HEK293 (cell line): ENCODE data around the gene CAMK2D.

Experiments
- CTCF ChIA-PET: fragments of 350-600 bp; formaldehyde crosslinking; extraction: SDS; loops from one replicate; lab custom pipeline; 2021; ENCODE audit warnings: antibody characterized with exemption; lab: Yijun Ruan, JAX
- POLR2A ChIA-PET: fragments of 300-600 bp; formaldehyde crosslinking; extraction: SDS; loops from one replicate; lab custom pipeline; 2020; ENCODE audit warnings: antibody characterized with exemption, inconsistent platforms; lab: Yijun Ruan, JAX
- H3K27ac ChIP-seq: fragments of 200-500 bp; sonication (Bioruptor generic); 2 replicates; pipeline ENCODE4 v1.5.1; 2014; ENCODE audit warnings: low read depth, low read length, control low read depth, inconsistent platforms; ENCODE audit errors: extremely low read depth
- H3K36me3 ChIP-seq, 2 experiments: fragments of 200-500 bp in 1 of 2; sonication (Bioruptor generic) in 1 of 2; 1 replicate in 1 of 2; 2 replicates in 1 of 2; pipeline ENCODE4 v1.5.1; 2014 to 2017; ENCODE audit warnings: inconsistent platforms in 2 of 2, low read length in 2 of 2; ENCODE audit not compliant: control insufficient read depth in 2 of 2, insufficient read depth in 1 of 2
- H3K4me1 ChIP-seq: fragments of 200-500 bp; sonication (Bioruptor generic); 2 replicates; pipeline ENCODE4 v1.5.1; 2014; ENCODE audit warnings: mild to moderate bottlenecking, low read length, inconsistent platforms; ENCODE audit not compliant: control insufficient read depth, insufficient read depth
- H3K4me3 ChIP-seq: 2 replicates; pipeline ENCODE4 v1.5.1; 2011; ENCODE audit warnings: low read depth, mild to moderate bottlenecking, control low read depth, low read length, moderate library complexity
- H3K9me3 ChIP-seq: fragments of 200-500 bp; sonication (Bioruptor generic); 2 replicates; pipeline ENCODE4 v1.5.1; 2014; ENCODE audit warnings: low read depth, low read length, inconsistent platforms; ENCODE audit not compliant: control insufficient read depth, insufficient read depth
- GLI4 ChIP-seq: fragments of 450-650 bp; formaldehyde crosslinking; IDR thresholded peaks from 2 replicates; pipeline ENCODE4 v1.5.1; 2016; ENCODE audit warnings: missing biosample characterization, missing genetic modification characterization
- KLF9 ChIP-seq: fragments of 450-650 bp; formaldehyde crosslinking; IDR thresholded peaks from 2 replicates; pipeline ENCODE4 v1.5.1; 2016; ENCODE audit warnings: missing biosample characterization, missing genetic modification characterization, low read depth
- MEIS1 ChIP-seq: sonication (generic); formaldehyde crosslinking; IDR thresholded peaks from 2 replicates; pipeline ENCODE4 v1.8.1; 2022; ENCODE audit warnings: missing genetic modification reagents, mild to moderate bottlenecking, borderline replicate concordance
- MYNN ChIP-seq: fragments of 450-650 bp; formaldehyde crosslinking; IDR thresholded peaks from 2 replicates; pipeline ENCODE4 v1.5.1; 2016; ENCODE audit warnings: missing biosample characterization, missing genetic modification characterization, borderline replicate concordance
- OSR2 ChIP-seq: fragments of 450-650 bp; formaldehyde crosslinking; IDR thresholded peaks from 2 replicates; pipeline ENCODE4 v1.5.1; 2016; ENCODE audit warnings: missing biosample characterization, missing genetic modification characterization
- SCRT1 ChIP-seq: fragments of 450-650 bp; formaldehyde crosslinking; IDR thresholded peaks from 2 replicates; pipeline ENCODE4 v1.5.1; 2016; ENCODE audit warnings: missing biosample characterization, missing genetic modification characterization, borderline replicate concordance
- SCRT2 ChIP-seq: fragments of 450-650 bp; formaldehyde crosslinking; IDR thresholded peaks from 2 replicates; pipeline ENCODE4 v1.5.1; 2016; ENCODE audit warnings: missing biosample characterization, missing genetic modification characterization
- ZNF157 ChIP-seq: fragments of 450-650 bp; formaldehyde crosslinking; IDR thresholded peaks from 2 replicates; pipeline ENCODE4 v1.5.1; 2016; ENCODE audit warnings: missing biosample characterization, missing genetic modification characterization
- ZNF239 ChIP-seq: fragments of 450-650 bp; formaldehyde crosslinking; IDR thresholded peaks from 2 replicates; pipeline ENCODE4 v1.5.1; 2016; ENCODE audit warnings: missing biosample characterization, missing genetic modification characterization
- ZNF354C ChIP-seq: fragments of 450-650 bp; formaldehyde crosslinking; IDR thresholded peaks from 2 replicates; pipeline ENCODE4 v1.5.1; 2016; ENCODE audit warnings: missing biosample characterization, missing genetic modification characterization, low read depth, borderline replicate concordance
- ZNF473 ChIP-seq: fragments of 450-650 bp; formaldehyde crosslinking; IDR thresholded peaks from 2 replicates; pipeline ENCODE4 v1.5.1; 2017; ENCODE audit warnings: missing biosample characterization, missing genetic modification characterization
- ZNF558 ChIP-seq: fragments of 450-650 bp; formaldehyde crosslinking; IDR thresholded peaks from 2 replicates; pipeline ENCODE4 v1.5.1; 2016; ENCODE audit warnings: missing biosample characterization, missing genetic modification characterization
- ZNF660 ChIP-seq: fragments of 450-650 bp; IDR thresholded peaks from 2 replicates; pipeline ENCODE4 v1.5.1; 2018; ENCODE audit warnings: missing biosample characterization, mild to moderate bottlenecking, missing genetic modification characterization
- ZNF837 ChIP-seq: fragments of 450-650 bp; formaldehyde crosslinking; IDR thresholded peaks from 2 replicates; pipeline ENCODE4 v1.5.1; 2016; ENCODE audit warnings: missing biosample characterization, missing genetic modification characterization
- TF ChIP-seq, protein P1 (sequence below): fragments of 450-650 bp; formaldehyde crosslinking; IDR thresholded peaks from 2 replicates; pipeline ENCODE4 v1.5.1; 2016; ENCODE audit warnings: missing biosample characterization, missing genetic modification characterization
- TF ChIP-seq, protein P2 (sequence below): sonication (generic); formaldehyde crosslinking; IDR thresholded peaks from 2 replicates; pipeline ENCODE4 v1.8.1; 2022; ENCODE audit warnings: mild to moderate bottlenecking, moderate library complexity, missing genetic modification reagents
- TF ChIP-seq, protein P3 (sequence below): fragments of 450-650 bp; formaldehyde crosslinking; IDR thresholded peaks from 2 replicates; pipeline ENCODE4 v1.5.1; 2016; ENCODE audit warnings: missing biosample characterization, missing genetic modification characterization
- TF ChIP-seq, protein P4 (sequence below): fragments of 450-650 bp; formaldehyde crosslinking; IDR thresholded peaks from 2 replicates; pipeline ENCODE4 v1.5.1; 2016; ENCODE audit warnings: missing biosample characterization, missing genetic modification characterization
- TF ChIP-seq, protein P5 (sequence below): fragments of 450-650 bp; formaldehyde crosslinking; optimal IDR thresholded peaks from 2 replicates; pipeline ENCODE3; 2016; ENCODE audit warnings: missing biosample characterization, mild to moderate bottlenecking, missing genetic modification characterization

The CAMK2D gene

DNA sequence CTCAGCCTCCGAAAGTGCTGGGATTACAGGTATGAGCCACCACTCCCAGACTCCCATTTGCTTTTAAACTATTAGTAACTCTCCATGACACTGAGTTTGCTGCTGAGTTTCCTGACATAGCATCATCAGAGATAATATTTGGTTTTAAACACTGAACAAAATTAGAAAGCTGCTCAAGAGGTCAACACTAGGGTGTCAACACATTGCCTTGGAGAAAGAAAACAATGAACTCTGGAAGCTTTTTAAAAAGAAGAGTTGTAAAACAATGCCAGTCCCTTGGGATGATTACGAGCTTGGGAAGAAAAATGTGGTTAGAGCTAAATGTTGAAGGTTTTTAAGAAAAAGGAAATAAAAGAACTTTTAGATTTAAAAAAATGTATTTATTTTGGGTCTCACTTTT, 264.8 kb downstream of the CAMK2D start:
- Histone ChIP-seq H3K4me1 (no peaks in the 10 kb centered on the region; the same call in 1 of the 2 replicates), H3K4me3 (no peak overlapping the region), H3K27ac (no peak overlapping the region), H3K9me3 (no peaks in the 10 kb centered on the region), H3K36me3 (peaks cover 0 to 6% of the 10 kb centered on the region in 2 experiments; a peak in 1 of 3 replicates)
- CTCF ChIA-PET: interaction anchor here (0.7 kb wide), 1 partner anchor 83 kb away, joined by 3 read pairs; no protein-coding TSS in a partner anchor
- no peak for TF ChIP-seq ZNF837 (tag by site-specific recombination)
- TF ChIP-seq MEIS1 (CRISPR knock-in tag): no peak
- TF ChIP-seq ZNF473 (tag by site-specific recombination): no peak
- TF ChIP-seq, protein P1, sequence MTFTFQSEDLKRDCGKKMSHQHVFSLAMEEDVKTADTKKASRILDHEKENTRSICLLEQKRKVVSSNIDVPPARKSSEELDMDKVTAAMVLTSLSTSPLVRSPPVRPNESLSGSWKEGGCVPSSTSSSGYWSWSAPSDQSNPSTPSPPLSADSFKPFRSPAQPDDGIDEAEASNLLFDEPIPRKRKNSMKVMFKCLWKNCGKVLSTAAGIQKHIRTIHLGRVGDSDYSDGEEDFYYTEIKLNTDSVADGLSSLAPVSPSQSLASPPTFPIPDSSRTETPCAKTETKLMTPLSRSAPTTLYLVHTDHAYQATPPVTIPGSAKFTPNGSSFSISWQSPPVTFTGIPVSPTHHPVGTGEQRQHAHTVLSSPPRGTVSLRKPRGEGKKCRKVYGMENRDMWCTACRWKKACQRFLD: no peak
- no peak for TF ChIP-seq ZNF239
- no peak for TF ChIP-seq MYNN (tag by site-specific recombination)
- TF ChIP-seq, protein P2, sequence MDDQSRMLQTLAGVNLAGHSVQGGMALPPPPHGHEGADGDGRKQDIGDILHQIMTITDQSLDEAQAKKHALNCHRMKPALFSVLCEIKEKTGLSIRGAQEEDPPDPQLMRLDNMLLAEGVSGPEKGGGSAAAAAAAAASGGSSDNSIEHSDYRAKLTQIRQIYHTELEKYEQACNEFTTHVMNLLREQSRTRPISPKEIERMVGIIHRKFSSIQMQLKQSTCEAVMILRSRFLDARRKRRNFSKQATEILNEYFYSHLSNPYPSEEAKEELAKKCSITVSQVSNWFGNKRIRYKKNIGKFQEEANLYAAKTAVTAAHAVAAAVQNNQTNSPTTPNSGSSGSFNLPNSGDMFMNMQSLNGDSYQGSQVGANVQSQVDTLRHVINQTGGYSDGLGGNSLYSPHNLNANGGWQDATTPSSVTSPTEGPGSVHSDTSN (CRISPR knock-in tag): no peak
- TF ChIP-seq, protein P3, sequence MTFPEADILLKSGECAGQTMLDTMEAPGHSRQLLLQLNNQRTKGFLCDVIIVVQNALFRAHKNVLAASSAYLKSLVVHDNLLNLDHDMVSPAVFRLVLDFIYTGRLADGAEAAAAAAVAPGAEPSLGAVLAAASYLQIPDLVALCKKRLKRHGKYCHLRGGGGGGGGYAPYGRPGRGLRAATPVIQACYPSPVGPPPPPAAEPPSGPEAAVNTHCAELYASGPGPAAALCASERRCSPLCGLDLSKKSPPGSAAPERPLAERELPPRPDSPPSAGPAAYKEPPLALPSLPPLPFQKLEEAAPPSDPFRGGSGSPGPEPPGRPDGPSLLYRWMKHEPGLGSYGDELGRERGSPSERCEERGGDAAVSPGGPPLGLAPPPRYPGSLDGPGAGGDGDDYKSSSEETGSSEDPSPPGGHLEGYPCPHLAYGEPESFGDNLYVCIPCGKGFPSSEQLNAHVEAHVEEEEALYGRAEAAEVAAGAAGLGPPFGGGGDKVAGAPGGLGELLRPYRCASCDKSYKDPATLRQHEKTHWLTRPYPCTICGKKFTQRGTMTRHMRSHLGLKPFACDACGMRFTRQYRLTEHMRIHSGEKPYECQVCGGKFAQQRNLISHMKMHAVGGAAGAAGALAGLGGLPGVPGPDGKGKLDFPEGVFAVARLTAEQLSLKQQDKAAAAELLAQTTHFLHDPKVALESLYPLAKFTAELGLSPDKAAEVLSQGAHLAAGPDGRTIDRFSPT (tag by site-specific recombination): no peak
- TF ChIP-seq OSR2 (tag by site-specific recombination): no peak
- TF ChIP-seq, protein P4, sequence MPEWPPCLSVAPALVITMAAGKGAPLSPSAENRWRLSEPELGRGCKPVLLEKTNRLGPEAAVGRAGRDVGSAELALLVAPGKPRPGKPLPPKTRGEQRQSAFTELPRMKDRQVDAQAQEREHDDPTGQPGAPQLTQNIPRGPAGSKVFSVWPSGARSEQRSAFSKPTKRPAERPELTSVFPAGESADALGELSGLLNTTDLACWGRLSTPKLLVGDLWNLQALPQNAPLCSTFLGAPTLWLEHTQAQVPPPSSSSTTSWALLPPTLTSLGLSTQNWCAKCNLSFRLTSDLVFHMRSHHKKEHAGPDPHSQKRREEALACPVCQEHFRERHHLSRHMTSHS (tag by site-specific recombination): no peak
- no peak for TF ChIP-seq ZNF660 (tag by site-specific recombination)
- no peak for TF ChIP-seq GLI4 (tag by site-specific recombination)
- no peak for TF ChIP-seq ZNF558 (tag by site-specific recombination)
- TF ChIP-seq KLF9 (tag by site-specific recombination): no peak
- POLR2A ChIA-PET: no interaction called here

DNA sequence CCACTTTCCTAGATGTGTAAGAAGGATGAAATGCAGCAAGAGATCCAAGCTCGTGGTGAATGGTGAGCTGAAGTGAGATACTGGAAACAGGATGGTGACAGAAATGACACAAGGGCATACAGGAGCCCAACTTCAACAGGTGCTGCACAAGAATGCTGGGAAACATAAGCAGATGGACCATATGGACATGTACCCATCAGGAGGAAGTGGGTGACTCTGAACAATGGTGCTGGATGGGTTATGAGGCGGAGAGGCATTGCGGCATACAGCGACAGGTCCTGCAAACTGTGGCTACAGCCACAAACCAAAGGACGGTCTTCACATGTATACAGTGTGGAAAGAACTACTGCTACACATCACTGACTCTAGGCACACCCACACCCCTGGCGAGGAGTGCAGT, 265.7 kb downstream of the CAMK2D start:
- TF ChIP-seq SCRT1: peak; percentile 68
- no peak for TF ChIP-seq ZNF157 (tag by site-specific recombination)
- TF ChIP-seq SCRT2: peak; percentile 68
- POLR2A ChIA-PET: no interaction called here
- H3K4me1 ChIP-seq: no peaks in the 10 kb centered on the region; the same call in 1 of the 2 replicates
- CTCF ChIA-PET: interaction anchor here (0.6 kb wide), 1 partner anchor 129 kb away, joined by 3 read pairs; no protein-coding TSS in a partner anchor
- no peaks in the 10 kb centered on the region for H3K9me3 ChIP-seq
- H3K27ac ChIP-seq: no peak overlapping the region
- peaks cover 0 to 6% of the 10 kb centered on the region in 2 experiments; a peak in 1 of 3 replicates for H3K36me3 ChIP-seq
- no peak overlapping the region for H3K4me3 ChIP-seq

DNA sequence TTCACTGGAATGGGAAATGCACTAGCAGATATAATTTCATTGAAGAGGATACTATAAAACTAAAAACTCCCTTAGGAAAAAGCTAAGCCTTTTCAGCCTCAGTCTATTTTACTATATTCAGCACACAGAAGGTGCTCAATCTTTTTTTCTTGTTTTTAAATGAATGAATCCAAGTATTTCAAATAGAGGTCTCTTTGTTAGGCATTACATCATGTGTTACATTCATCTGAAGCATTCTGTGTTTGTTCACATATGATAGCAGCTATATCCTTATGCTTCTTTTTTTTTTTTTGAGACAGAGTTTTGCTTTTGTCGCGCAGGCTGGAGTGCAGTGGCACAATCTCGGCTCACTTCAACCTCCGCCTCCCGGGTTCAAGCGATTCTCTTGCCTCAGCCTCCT, 278.4 kb downstream of the CAMK2D start:
- POLR2A ChIA-PET: interaction anchor here (0.7 kb wide), 1 partner anchor 334 kb away, joined by 3 read pairs; no protein-coding TSS in a partner anchor
- CTCF ChIA-PET: no interaction called here
- H3K4me3 ChIP-seq: no peak overlapping the region
- H3K27ac ChIP-seq: no peak overlapping the region
- no peaks in the 10 kb centered on the region for H3K9me3 ChIP-seq
- H3K4me1 ChIP-seq: no peaks in the 10 kb centered on the region
- H3K36me3 ChIP-seq: no peaks in the 10 kb centered on the region
- TF ChIP-seq, protein P5, sequence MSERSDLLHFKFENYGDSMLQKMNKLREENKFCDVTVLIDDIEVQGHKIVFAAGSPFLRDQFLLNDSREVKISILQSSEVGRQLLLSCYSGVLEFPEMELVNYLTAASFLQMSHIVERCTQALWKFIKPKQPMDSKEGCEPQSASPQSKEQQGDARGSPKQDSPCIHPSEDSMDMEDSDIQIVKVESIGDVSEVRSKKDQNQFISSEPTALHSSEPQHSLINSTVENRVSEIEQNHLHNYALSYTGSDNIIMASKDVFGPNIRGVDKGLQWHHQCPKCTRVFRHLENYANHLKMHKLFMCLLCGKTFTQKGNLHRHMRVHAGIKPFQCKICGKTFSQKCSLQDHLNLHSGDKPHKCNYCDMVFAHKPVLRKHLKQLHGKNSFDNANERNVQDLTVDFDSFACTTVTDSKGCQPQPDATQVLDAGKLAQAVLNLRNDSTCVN (tag by site-specific recombination): no peak
- no peak for TF ChIP-seq ZNF354C
